ENCODE results near the gene SALL1.

GRCh38 chr16:51200793-51201192, 49.7 kb upstream of the SALL1 start:
- TF ChIP-seq CTCF (conservative IDR thresholded peaks at IDR 0.05; ENCODE audit: low read length) (no peak), EZH2phosphoT487 (IDR thresholded peaks at IDR 0.05; ENCODE audit: borderline replicate concordance) (no peak)

Data from Loucy (cell line).